Measurements from ENCODE around the gene TMC6.

The TMC6 gene

DNA sequence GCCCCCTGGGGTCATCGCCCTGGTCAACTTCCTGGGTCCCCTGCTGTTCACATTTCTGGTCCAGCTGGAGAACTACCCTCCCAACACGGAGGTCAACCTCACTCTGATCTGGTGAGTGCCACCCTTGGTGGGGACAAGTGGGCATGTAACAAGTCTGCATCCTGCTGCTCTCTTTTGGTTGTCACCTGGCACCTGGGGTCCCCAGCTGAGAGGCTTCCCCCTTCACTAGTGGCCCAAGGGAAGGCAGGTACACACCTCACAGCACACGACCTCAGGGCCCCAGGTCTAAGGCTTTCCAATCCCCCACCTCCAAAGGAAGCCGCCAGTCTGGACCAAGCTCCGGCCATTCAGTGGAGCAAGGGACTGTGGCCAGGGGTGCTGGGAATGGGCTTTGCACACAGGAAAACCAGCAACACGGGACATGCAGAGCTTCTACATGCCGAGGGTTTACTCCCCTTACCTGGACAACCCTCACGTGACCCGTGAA, 6.4 kb upstream of the TMC6 start:
- DNase-seq, result no peak

DNA sequence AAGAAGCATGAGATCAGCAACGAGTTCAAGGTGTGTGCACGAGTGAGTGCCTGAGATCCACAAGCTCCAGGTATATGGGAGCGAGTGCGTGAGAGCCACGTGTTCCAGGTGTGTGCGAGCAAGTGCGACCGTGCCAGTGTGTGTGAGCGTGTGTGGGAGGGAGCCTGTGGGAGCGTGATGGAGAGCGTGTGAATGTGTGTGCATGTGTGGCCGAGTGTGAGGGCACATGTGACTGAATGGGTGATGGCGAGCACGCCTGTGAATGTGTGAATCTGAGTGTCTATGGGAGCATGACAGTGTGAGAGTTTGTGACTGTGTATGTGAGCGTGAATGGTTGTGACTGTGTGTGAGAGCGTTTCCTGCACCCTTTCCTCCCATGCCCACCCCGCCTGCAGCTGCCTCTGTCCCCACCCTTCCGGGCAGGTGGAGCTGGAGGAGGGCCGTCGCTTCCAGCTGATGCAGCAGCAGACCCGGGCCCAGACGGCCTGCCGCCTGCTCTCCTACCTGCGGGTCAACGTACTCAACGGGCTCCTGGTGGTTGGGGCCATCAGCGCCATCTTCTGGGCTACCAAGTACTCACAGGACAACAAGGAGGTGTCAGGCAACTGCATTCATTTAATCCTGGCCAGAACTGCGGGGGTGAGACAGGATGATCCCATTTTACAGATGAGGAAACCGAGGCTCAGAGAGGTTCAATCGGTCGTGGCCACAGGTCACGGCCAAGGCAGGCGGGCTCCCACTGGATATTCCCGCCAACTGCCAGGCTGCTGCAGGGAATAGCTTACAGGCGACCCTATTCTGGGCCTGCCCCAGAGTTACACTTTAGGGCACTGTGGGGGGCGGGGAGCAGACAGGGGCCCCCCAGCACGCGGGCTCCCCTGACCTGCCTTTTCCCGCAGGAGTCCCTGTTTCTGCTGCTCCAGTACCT, 5.7 kb upstream of the TMC6 start:
- DNase-seq, result peak; percentile 81 to 88

DNA sequence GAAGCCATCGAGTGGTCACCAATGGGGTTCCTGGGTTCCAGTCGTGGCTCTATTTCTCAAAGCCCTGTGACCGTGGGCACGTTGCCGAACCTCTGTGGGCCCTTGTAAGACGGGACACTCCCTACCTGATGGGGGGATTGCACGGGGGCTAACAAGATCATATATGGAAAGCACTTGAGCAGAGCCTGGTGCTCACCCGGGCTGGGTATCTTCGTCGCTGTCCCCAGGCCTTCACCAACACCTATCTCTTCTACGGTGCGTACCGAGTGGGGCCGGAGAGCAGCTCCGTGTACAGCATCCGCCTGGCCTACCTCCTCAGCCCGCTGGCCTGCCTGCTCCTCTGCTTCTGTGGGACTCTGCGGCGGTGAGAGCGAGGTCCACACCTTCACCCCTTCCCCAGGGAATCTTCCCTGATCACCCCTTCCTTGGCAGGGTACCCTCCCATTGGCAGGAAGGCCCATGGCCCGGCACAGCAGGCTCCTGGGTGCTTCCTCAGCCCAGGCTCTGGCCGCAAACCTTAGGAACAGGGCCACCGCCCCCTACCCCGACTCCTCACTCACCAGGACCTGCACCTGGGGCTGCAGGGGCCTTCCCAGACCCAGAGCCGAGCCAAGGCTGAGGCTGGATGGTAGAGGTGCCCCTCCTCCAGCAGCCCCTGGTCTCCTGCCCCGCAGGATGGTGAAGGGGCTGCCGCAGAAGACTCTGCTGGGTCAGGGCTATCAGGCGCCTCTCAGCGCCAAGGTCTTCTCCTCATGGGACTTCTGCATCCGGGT, 4.8 kb upstream of the TMC6 start:
- DNase-seq, result no peak

DNA sequence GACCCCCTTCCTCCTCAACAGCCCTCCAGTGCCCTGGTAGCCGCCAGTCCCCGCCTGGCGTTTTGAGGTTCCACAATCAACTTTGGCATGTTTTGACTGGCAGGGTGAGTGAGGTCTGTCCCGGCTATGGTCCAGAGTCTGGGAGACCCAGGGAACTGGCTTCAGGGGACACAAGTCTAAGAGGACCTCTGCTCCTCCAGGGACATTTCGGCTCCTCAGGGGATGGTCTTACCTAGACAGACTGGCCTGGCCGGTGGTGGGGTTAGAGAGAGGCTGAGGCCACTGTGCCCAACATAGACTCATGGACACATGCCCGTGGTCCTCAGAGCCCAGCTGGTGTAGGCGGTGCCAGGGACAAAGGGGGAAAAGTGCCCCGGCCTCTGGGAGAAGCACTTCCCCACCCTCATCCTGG, 4.2 kb upstream of the TMC6 start:
- DNase-seq, result no peak

DNA sequence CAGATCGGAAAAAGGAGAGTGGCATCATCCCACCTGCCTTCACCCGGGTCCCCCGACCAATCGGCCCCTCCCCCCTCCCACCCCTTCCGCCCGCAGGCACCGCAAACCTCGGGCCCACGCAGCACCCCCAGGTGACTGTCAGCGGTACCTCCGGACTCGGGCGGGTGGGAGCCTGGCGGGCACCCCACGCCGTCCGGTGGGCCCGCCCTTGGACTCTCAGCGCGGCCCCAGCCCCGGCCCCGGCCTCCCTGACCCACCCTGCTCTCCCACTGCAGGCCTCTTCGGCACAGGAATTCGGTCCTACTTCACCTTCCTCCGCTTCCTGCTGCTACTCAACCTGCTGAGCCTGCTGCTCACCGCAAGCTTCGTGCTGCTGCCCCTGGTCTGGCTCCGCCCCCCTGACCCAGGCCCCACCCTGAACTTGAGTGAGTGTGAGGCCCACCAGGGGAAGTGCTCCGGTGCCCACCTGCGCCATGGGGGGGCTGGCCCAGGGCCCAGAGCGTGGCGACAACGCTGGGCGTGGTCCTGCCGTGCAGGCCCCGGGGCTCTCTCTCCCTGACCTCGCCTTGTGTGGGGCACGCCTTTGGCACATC, 3.6 kb upstream of the TMC6 start:
- DNase-seq, result peak; percentile 67 to 68

DNA sequence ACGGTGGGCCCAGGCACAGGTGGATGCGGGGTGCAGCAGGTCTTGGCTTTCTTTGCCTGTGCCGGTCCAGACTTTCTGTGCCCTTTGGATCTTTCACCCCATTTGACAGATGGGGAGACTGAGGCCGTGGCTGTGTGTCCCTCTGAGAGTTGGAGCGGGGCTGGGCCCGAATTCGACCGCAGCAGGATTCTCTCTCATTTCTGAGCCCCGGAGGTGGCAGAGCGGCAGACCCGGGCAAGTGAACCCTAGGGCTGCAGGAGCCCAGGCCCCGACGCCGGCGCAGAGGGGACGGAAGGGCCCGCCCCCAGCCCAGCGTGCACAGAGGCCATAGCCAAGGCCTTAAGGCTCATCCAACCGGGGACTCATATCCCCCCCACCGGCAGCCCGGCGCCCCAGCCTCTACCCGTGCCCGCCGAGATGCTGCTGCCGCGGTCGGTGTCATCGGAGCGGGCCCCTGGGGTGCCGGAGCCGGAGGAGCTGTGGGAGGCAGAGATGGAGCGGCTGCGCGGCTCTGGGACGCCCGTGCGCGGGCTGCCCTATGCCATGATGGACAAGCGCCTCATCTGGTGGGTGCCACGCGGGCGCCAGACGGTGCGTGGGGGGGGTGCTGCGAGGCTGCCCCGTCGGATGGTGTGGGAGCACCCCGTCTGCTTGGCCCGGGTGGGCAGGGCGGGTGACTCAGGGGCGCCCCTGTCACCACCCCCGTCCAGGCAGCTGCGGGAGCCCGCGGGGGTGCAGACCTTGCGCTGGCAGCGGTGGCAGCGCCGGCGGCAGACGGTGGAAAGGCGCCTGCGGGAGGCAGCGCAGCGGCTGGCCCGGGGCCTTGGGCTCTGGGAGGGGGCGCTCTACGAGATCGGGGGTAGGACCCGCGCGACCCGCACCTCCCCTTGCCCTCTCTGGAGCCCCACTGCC, 2.9 kb upstream of the TMC6 start:
- DNase-seq, result peak in 1 of 2 experiments; percentile 42

DNA sequence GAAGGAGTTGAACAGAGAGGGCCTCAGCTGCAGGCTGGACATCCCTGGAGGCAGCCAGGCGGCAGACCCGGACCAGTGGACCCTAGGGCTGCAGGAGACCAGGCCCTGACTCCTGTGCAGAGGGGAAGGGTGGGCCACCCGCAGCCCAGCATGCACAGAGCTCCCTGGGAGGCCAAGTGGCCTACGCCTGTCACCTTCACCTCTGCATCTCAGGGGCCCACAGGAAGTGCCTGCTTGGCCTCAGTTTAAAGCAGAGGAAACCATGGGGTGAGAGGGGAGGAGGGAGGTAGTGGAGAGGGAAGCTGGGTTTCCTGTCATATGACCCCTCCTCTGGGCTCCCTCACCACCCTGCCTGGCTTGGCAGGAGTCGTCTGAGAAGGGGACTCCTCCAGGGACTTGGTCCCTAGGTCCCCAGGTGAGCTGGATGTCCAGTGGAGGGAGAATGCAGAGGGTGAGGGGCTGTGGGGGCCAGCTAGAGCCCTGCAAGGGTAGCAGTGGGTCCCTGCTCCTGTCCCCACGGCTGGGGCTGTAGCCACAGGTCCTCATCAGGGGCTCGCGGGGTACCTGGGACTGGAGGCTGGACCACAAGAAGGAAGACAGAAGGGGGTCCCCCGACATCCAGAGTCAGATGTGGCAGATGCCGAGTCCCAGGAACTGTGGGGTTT, 2.0 kb upstream of the TMC6 start, which contains the start of gene TMC8:
Gene TMC8 (plus strand): TSS at position 335 of the 665 bp plus-strand sequence. CDS start 818 bp downstream, outside the sequence.
- peak; percentile 99 for DNase-seq

DNA sequence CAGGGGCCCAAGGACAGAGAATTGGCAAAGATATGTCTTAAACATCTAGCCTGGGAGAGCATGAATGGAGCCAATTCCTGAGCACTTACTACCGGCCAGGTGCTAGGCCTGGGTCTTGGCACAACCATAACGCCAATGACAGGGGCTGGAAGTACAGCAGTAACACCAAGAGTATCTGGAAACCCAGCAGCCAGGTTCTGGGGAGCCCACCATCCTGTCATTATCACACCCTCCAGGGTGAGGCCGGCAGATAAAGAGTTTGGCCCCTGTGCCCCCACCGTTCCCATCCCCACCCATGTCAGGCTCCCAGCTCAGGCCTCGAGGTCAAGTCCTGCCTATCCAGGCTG, 1.5 kb upstream of the TMC6 start:
- peak in 1 of 2 experiments; percentile 62 for DNase-seq

DNA sequence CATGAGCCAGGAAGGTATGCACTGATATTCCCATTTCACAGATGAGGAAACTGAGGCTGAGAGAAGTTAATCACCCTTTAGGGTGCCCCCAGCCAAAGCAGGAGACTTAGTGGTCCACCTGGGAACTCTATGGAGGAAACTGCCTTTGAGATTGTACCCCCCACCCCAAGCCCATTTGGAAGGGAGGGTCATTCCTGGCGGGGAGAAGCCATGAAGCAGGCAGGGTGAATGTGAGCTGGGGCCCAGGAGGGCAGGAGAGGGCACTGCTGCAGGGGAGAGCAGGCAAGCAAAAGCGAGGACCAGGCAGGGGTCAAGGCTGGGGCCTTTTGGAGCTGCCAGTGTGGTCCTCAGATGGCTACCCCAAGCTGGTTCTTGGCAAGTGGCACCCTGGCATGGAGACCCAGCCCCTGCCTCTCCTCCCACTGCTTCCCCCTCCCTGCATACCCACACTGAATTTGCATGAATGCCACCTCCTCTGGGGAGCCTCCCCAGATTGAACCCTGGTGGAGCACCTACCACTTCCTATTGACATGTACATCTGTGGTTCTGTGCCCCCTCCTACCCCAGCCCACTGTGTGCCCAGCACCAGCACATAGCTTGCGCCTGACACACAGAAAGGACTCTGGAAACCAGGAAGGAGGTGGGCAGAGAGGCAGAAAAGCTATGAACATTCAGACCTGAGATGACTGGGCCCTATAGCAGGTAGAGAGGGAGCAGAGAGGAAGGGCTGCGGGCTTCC, 965 bp upstream of the TMC6 start:
- peak in 1 of 2 experiments; percentile 44 for DNase-seq

DNA sequence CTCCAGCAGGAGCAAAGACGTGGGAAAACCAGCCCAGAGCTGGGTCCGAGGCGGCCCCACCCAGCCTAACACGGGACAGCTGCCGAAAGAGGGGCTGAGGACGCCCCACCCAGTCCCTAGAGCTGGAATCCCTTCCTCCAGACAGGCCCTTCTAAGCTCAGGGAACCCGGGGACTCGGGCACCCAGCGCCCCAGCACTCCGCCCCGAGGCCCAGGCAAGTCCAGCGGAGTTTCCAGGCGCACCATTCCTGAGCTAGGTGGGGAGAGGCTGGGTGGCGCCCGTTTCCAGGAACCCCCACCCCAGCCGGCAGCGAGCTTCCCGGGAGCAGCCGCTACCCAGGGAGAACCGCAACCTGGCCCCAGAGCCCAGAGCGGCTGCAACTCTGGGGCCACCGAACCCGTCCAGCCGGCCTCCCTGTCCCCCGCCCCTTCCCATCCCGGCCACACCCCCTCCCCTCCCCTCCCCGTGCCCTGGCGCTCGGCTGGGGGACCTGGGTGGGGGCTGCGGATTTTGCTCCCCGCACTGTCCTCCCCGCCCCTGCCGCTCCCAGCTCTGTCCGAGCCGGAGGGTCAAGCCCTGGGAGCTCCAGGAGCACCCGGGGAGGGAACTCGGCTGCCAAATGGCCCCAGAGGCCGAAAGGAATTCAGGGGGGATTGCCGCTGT, 536 bp downstream of the TMC6 start:
- peak in 1 of 2 experiments; percentile 43 for DNase-seq

DNA sequence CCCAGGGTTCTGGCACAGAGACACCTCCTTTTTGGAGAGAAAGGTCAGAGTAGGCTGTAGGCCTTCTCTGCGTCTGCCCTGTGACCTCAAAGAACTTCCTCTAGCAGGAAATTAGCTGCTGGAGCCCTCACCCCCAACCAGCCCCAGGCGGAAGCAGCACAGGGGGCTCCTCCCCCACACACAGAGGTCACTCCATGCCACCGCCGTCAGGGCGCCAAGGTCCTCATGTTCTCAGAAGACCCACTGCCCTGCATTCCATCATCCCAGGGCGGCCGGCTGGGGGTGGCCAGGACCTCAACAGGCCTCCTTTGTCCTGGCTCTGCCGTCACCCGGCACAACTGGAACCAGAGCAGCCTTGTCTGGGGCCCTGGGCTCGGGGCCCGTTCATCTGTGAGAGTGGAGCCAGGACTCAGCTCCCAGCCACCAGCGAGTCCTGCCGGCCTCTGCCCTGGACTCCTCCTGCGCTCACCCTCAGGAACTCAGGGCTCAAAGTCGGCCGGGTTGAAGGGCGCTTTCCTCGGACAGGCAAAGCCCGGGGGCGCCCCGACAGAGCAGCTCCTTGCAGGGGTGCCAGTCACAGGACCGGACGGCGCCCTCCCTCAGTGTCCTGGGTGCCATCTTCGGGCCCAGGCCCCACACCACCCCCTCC, 1.2 kb downstream of the TMC6 start:
- peak; percentile 99 for DNase-seq

DNA sequence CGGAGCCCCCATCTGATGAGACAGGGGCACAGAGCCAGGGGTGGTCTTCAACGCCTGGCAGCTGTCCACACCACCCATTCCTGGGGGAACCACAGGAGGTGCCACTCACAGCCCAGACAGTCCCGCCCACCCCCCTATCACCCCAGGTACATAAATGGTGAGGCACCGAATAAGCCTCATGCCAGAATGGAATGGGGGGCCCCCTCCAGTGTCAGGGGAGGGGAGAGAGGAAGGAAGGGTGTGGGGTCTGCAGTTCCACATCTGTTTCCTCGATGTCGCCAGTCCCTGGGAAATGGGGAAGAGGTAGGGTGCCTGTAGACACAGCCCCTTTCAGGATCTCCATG, 1.7 kb downstream of the TMC6 start:
- no peak for DNase-seq

DNA sequence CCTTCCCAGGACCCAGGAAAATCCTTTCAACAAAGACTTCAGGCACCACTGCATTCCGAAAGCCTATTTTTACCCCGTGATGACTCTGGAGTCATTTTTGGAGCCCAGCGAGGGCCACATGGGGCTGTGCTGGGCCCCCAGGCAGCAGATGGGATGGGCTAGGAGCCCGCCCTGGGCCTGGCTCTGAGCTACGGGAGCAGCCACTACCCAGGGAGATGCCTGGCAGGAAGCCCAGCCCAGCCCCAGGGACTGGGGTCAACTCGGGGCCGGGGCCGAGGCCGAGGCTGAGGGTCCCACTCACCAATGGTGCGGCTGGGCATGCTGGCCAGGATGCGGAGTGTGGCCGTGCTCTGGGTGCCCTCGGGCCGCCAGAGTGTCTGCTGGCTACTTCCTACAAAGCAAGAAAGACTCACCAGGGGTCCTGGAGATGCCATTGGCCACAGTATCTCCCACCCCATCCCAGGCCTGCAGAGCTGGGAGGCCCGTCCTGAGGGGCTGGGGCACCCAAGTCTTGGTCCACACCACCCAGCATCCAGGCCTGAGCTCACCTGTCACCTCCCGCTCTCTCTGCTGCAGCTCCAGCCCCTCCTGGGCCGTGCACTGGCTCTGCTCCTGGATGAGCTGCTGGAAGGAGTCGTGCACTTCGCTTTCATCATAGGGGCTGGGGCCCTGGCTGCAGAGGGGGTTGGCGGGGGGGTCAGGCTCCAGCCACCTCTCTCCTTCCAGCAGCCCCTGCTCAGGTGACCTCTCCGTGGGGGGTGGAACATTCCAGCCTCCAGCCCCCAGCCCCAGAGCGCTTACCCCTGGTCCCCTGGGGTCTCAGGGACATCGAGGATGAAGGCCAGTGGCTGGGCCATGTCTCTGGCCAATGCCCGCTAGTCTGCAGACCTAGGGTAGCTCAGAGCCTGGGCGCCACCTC, 2.3 kb downstream of the TMC6 start:
- DNase-seq, result peak; percentile 38 to 45

DNA sequence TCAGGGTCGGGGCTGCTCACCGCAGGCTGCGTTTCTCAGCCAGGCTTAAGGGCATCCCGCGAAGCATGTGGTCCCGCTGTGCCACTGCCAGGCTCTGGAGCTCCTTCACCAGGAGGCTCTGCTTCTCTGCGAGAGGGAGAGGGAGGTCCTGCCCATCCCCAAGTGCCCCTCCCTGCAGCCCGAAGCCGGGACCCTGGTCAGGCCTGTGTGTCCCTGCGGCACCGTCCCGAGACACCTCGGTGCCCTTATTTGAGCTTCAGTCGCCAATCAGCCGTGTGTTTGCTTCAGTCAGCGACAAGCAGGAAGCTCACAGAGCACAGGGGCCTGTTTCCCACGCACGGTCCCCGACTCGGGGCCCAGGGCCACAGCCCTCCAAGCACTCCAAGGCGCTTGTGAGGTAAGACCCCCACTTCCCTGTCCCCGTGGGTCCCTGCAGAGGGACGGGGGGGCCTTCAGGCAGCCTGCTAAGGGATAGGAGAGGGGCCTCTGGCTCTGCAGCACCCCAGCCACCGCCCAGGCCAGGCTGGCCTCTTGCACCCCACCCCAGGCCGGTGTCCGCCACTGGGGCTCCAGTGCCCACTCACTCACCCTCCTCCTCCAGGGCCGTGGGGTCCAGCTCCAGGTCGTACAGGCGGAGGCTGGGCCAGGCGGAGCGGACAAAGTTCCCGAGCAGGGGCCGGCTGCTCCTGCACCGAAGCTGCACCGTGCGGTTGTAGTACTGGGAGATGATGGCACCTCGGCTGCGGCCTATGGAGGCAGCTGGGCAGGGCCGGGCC, 3.2 kb downstream of the TMC6 start:
- DNase-seq, result peak; percentile 41 to 50

DNA sequence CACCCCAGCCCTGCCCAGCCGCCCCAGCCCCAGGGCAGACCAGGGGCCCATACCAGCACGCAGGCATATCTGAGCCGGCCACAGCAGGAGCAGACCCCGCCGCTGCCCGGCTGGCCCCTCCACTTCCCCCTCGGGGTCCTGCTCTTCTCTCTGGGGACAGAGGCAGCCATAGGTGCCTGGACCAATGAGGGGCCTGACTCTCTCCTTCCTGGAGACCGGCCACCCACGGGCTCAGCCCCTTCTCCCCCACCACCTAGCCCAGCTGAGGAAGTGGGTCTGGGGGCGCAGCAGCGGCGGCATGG, 3.8 kb downstream of the TMC6 start:
- no peak for DNase-seq

DNA sequence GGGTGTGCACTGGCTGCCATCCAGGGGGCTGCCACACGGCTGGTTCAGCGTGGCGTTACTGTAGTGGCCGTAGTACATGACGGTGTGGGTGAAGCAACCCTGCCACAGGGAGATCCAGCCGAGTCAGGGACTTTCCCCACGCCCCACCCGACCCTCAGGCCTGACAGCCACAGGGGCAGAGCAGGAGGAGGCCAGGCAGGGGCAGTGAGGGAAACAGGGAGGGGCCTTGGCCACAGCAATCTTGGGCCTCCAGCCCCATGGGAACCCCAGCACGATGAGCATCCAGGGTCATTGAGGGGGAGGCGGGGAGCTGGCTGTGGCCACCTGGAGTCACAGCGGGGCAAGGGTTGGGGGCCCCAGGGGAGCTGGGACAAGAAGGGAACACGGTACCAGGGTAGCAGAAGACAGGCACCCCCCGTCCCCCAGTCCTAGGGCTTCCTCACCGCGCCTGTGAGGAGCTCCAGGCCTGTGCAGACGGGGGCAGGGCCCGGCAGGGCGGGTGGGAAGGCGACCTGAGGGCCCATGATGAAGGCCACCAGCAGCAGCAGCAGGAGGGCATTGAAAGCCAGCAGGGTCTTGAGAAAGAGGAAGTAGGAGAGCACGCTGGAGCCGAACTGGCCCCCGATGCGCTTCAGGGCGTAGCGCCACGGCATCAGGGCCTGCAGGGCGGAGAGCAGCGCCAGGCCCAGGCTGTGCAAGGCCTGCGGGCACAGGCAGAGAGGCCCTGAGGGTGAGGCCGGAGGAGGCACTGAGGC, 4.3 kb downstream of the TMC6 start:
- DNase-seq, result peak; percentile 96 to 97

DNA sequence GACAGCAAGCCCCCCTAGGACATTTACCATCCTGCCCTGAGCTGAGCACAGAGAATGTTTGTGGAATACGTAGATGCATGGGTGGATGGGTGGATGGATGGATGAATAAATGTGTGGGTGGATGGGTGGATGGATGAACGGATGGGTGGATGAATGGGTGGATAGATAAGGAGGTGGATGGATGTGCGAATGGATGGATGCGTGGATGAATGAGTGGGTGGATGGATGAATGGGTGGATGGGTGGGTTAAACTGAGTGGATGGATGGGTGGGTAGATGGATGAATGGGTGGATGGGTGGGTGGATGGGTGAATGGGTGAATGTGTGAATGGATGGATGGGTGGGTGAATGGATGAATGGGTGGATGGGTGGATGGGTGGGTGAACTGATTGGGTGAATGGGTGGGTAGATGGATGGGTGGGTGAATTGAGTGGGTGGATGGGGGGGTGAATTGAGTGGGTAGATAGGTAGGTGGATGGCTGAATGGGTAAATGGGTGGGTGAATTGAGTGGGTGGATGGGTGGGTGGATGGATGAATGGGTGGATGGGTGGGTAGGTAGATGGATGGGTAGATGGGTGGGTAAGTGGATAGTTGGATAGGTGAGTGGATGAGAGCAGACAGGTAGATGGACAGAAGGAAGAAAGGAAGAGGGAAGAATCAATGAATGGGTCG, 5.2 kb downstream of the TMC6 start:
- DNase-seq, result no peak

Data from Kasumi-1 (cell line).